Measurements from ENCODE around the gene DEFB119. TPM values are rescaled to one million over a fixed set of nuclear protein-coding genes. Genes with fewer than 3 reads are reported as not detected.

Gene DEFB119
- total and polyA plus RNA-seq, 9 of the 15 experiments (the other 6 are each of a cell fraction or from before 2014, with no cell fraction given) = not detected

DNA sequence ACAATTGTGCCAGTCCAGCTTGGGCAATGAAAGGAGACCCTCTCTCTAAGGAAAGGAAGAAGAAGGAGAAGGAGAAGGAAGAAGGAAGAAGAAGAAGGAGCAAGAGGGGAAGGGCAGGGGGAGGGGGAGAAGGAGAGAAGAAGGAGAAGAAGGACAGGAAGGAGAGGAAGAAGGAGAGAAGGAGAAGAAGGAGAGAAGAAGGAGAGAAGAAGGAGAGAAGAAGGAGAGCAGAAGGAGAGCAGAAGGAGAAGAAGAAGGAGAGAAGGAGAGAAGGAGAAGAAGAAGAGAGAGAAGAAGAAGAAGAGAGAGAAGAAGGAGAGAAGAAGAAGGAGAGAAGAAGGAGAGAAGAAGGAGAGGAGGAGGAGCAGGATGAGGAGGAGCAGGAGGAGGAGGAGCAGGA lies 59.5 kb downstream of the DEFB119 start:
- FAIRE-seq (no peak), DNase-seq (ENCODE audit: extremely low read depth in 1 of 4, low spot score in 3 of 4) (no peak), ATAC-seq (no peak)
- Histone ChIP-seq H3K27me3 (ENCODE audit: control insufficient read depth in 2 of 2, insufficient read depth in 2 of 2, low read length in 2 of 2) (no peaks in the 10 kb centered on the region), H3K36me3 (ENCODE audit: control insufficient read depth, insufficient read depth, low read length) (no peaks in the 10 kb centered on the region), H2AFZ (ENCODE audit: low read depth, low read length) (no peak overlapping the region), H3K27ac (ENCODE audit: extremely low read depth, low read depth, low read length) (no peak overlapping the region), H3K4me3 (no peak overlapping the region), H3K9me1 (ENCODE audit: control insufficient read depth, insufficient read depth, low read length) (no peaks in the 10 kb centered on the region), H3K9ac (ENCODE audit: insufficient read depth in 1 of 2, low read depth in 2 of 2, low read length in 2 of 2) (no peak overlapping the region), H3K4me2 (ENCODE audit: insufficient read depth, low read length) (no peak overlapping the region), H3K4me1 (replicated peaks in 1 of 2; ENCODE audit: control insufficient read depth in 2 of 2, insufficient read depth in 2 of 2, low read length in 2 of 2) (no peaks in the 10 kb centered on the region), H4K20me1 (replicated peaks; ENCODE audit: control insufficient read depth, insufficient read depth, low read length) (no peaks in the 10 kb centered on the region), H3K9me3 (replicated peaks; ENCODE audit: control insufficient read depth, insufficient read depth, low read depth, low read length) (no peaks in the 10 kb centered on the region), H3K79me2 (ENCODE audit: control insufficient read depth, insufficient read depth, low read length) (no peaks in the 10 kb centered on the region)
- intact Hi-C loops (cut with micrococcal nuclease) = no loop called here
- POLR2A ChIA-PET = no interaction called here
- no peak for TF ChIP-seq PHF20 (IDR thresholded peaks at IDR 0.05; ENCODE audit: partially characterized antibody)
- TF ChIP-seq ZNF512 (tag; IDR thresholded peaks at IDR 0.05) = peak; percentile 50; the same call in 1 of the 2 replicates
- no TSS peak for BruUV-seq (replicated peaks)
- CTCF ChIA-PET (ENCODE audit: low intra/inter-chr PET ratio) = no interaction called here
- in situ Hi-C loops (cut with MboI) = no loop called here

Small RNA genes within 50 kb of the gene (small RNA-seq; reads per million reads assigned to genes)
- gene DEFB117 = not detected
- gene RF00561 = not detected
- gene RNA5SP480 = not detected

Other genes with a start within 250 kb of the DEFB119 start
Only the 7 nearest of the 10 such genes appear.
- not detected in 2 replicates for gene DEFB116, start 82.0 kb downstream of the DEFB119 start, total RNA-seq (2014; rRNA removed)
- not detected in 2 replicates for gene DEFB116, start 82.0 kb downstream of the DEFB119 start, total RNA-seq (2014; rRNA removed; fragmentation: Illumina TruSeq; extraction: Trizol)
- not detected in 2 replicates for gene DEFB116, start 82.0 kb downstream of the DEFB119 start, total RNA-seq (2015; rRNA removed; fragmentation: Illumina TruSeq; extraction: Trizol)
- not detected in 2 replicates for gene DEFB116, start 82.0 kb downstream of the DEFB119 start, total RNA-seq (2021)
- not detected in 2 replicates for gene DEFB116, start 82.0 kb downstream of the DEFB119 start, polyA plus RNA-seq (2011; rRNA removed)
- gene DEFB116, start 82.0 kb downstream of the DEFB119 start, polyA plus RNA-seq (2014; fragmentation: Illumina TruSeq; extraction: Trizol) = not detected in 2 replicates
- gene DEFB116, start 82.0 kb downstream of the DEFB119 start, polyA plus RNA-seq (2014; fragmentation: Nextera tagmentation; extraction: Ambion mirVana) = not detected
- not detected in 2 replicates for gene DEFB116, start 82.0 kb downstream of the DEFB119 start, polyA plus RNA-seq (2014; rRNA removed)
- gene DEFB118, start 22.0 kb downstream of the DEFB119 start, total RNA-seq (2014; rRNA removed) = not detected in 2 replicates
- not detected in 2 replicates for gene DEFB118, start 22.0 kb downstream of the DEFB119 start, total RNA-seq (2014; rRNA removed; fragmentation: Illumina TruSeq; extraction: Trizol)
- gene DEFB118, start 22.0 kb downstream of the DEFB119 start, total RNA-seq (2015; rRNA removed; fragmentation: Illumina TruSeq; extraction: Trizol) = not detected in 2 replicates
- gene DEFB118, start 22.0 kb downstream of the DEFB119 start, total RNA-seq (2021) = not detected in 2 replicates
- not detected in 2 replicates for gene DEFB118, start 22.0 kb downstream of the DEFB119 start, polyA plus RNA-seq (2011; rRNA removed)
- not detected in 2 replicates for gene DEFB118, start 22.0 kb downstream of the DEFB119 start, polyA plus RNA-seq (2014; fragmentation: Illumina TruSeq; extraction: Trizol)
- not detected for gene DEFB118, start 22.0 kb downstream of the DEFB119 start, polyA plus RNA-seq (2014; fragmentation: Nextera tagmentation; extraction: Ambion mirVana)
- gene DEFB118, start 22.0 kb downstream of the DEFB119 start, polyA plus RNA-seq (2014; rRNA removed) = not detected in 2 replicates
- not detected in 2 replicates for gene DEFB121, start 15.6 kb upstream of the DEFB119 start, total RNA-seq (2014; rRNA removed)
- not detected in 2 replicates for gene DEFB121, start 15.6 kb upstream of the DEFB119 start, total RNA-seq (2014; rRNA removed; fragmentation: Illumina TruSeq; extraction: Trizol)
- not detected in 2 replicates for gene DEFB121, start 15.6 kb upstream of the DEFB119 start, total RNA-seq (2015; rRNA removed; fragmentation: Illumina TruSeq; extraction: Trizol)
- not detected in 2 replicates for gene DEFB121, start 15.6 kb upstream of the DEFB119 start, total RNA-seq (2021)
- not detected in 2 replicates for gene DEFB121, start 15.6 kb upstream of the DEFB119 start, polyA plus RNA-seq (2011; rRNA removed)
- not detected in 2 replicates for gene DEFB121, start 15.6 kb upstream of the DEFB119 start, polyA plus RNA-seq (2014; fragmentation: Illumina TruSeq; extraction: Trizol)
- gene DEFB121, start 15.6 kb upstream of the DEFB119 start, polyA plus RNA-seq (2014; fragmentation: Nextera tagmentation; extraction: Ambion mirVana) = not detected
- gene DEFB121, start 15.6 kb upstream of the DEFB119 start, polyA plus RNA-seq (2014; rRNA removed) = not detected in 2 replicates
- not detected in 2 replicates for gene DEFB123, start 50.0 kb upstream of the DEFB119 start, total RNA-seq (2014; rRNA removed)
- not detected in 2 replicates for gene DEFB123, start 50.0 kb upstream of the DEFB119 start, total RNA-seq (2014; rRNA removed; fragmentation: Illumina TruSeq; extraction: Trizol)
- not detected in 2 replicates for gene DEFB123, start 50.0 kb upstream of the DEFB119 start, total RNA-seq (2015; rRNA removed; fragmentation: Illumina TruSeq; extraction: Trizol)
- not detected in 2 replicates for gene DEFB123, start 50.0 kb upstream of the DEFB119 start, total RNA-seq (2021)
- gene DEFB123, start 50.0 kb upstream of the DEFB119 start, polyA plus RNA-seq (2011; rRNA removed) = not detected in 2 replicates
- gene DEFB123, start 50.0 kb upstream of the DEFB119 start, polyA plus RNA-seq (2014; fragmentation: Illumina TruSeq; extraction: Trizol) = not detected in 2 replicates
- not detected for gene DEFB123, start 50.0 kb upstream of the DEFB119 start, polyA plus RNA-seq (2014; fragmentation: Nextera tagmentation; extraction: Ambion mirVana)
- not detected in 2 replicates for gene DEFB123, start 50.0 kb upstream of the DEFB119 start, polyA plus RNA-seq (2014; rRNA removed)
- gene DEFB124, start 84.5 kb upstream of the DEFB119 start, total RNA-seq (2014; rRNA removed) = not detected in 2 replicates
- not detected in 2 replicates for gene DEFB124, start 84.5 kb upstream of the DEFB119 start, total RNA-seq (2014; rRNA removed; fragmentation: Illumina TruSeq; extraction: Trizol)
- gene DEFB124, start 84.5 kb upstream of the DEFB119 start, total RNA-seq (2015; rRNA removed; fragmentation: Illumina TruSeq; extraction: Trizol) = not detected in 2 replicates
- not detected in 2 replicates for gene DEFB124, start 84.5 kb upstream of the DEFB119 start, total RNA-seq (2021)
- not detected in 2 replicates for gene DEFB124, start 84.5 kb upstream of the DEFB119 start, polyA plus RNA-seq (2011; rRNA removed)
- not detected in 2 replicates for gene DEFB124, start 84.5 kb upstream of the DEFB119 start, polyA plus RNA-seq (2014; fragmentation: Illumina TruSeq; extraction: Trizol)
- gene DEFB124, start 84.5 kb upstream of the DEFB119 start, polyA plus RNA-seq (2014; fragmentation: Nextera tagmentation; extraction: Ambion mirVana) = not detected
- not detected in 2 replicates for gene DEFB124, start 84.5 kb upstream of the DEFB119 start, polyA plus RNA-seq (2014; rRNA removed)
- gene REM1, start 84.7 kb upstream of the DEFB119 start, total RNA-seq (2014; rRNA removed) = not detected in 2 replicates
- gene REM1, start 84.7 kb upstream of the DEFB119 start, total RNA-seq (2014; rRNA removed; fragmentation: Illumina TruSeq; extraction: Trizol) = not detected in 2 replicates
- gene REM1, start 84.7 kb upstream of the DEFB119 start, total RNA-seq (2015; rRNA removed; fragmentation: Illumina TruSeq; extraction: Trizol) = not detected in 2 replicates
- gene REM1, start 84.7 kb upstream of the DEFB119 start, total RNA-seq (2021) = not detected in 2 replicates
- gene REM1, start 84.7 kb upstream of the DEFB119 start, polyA plus RNA-seq (2011; rRNA removed) = not detected in 2 replicates
- not detected in 2 replicates for gene REM1, start 84.7 kb upstream of the DEFB119 start, polyA plus RNA-seq (2014; fragmentation: Illumina TruSeq; extraction: Trizol)
- gene REM1, start 84.7 kb upstream of the DEFB119 start, polyA plus RNA-seq (2014; fragmentation: Nextera tagmentation; extraction: Ambion mirVana) = not detected
- gene REM1, start 84.7 kb upstream of the DEFB119 start, polyA plus RNA-seq (2014; rRNA removed) = not detected in 2 replicates
- 42.0 and 64.1 TPM in 2 replicates for gene HM13, start 123.9 kb upstream of the DEFB119 start, total RNA-seq (2014; rRNA removed)
- gene HM13, start 123.9 kb upstream of the DEFB119 start, total RNA-seq (2014; rRNA removed; fragmentation: Illumina TruSeq; extraction: Trizol) = 61.7 and 62.1 TPM in 2 replicates
- gene HM13, start 123.9 kb upstream of the DEFB119 start, total RNA-seq (2015; rRNA removed; fragmentation: Illumina TruSeq; extraction: Trizol) = 74.5 and 74.8 TPM in 2 replicates
- 136 and 146 TPM in 2 replicates for gene HM13, start 123.9 kb upstream of the DEFB119 start, total RNA-seq (2021)
- gene HM13, start 123.9 kb upstream of the DEFB119 start, polyA plus RNA-seq (2011; rRNA removed) = 112 and 125 TPM in 2 replicates
- gene HM13, start 123.9 kb upstream of the DEFB119 start, polyA plus RNA-seq (2014; fragmentation: Illumina TruSeq; extraction: Trizol) = 98.4 and 102 TPM in 2 replicates
- 10 to 100 TPM in 1 of 2 experiments, 1 to 10 TPM in 1; 7.7 to 17.9 TPM for gene HM13, start 123.9 kb upstream of the DEFB119 start, polyA plus RNA-seq (2014; fragmentation: Nextera tagmentation; extraction: Ambion mirVana)
- gene HM13, start 123.9 kb upstream of the DEFB119 start, polyA plus RNA-seq (2014; rRNA removed) = 99.6 and 111 TPM in 2 replicates